ENCODE measurements around the gene CDK2AP2. TPM values are rescaled to one million over a fixed set of nuclear protein-coding genes. Genes with fewer than 3 reads are reported as not detected.
A peak's percentile ranks its signal among the peaks of the same experiment; 100 is the strongest.

CDK2AP2 gene
- total RNA-seq, 1 donor from 2014 or later, result 45.0 TPM

DNA sequence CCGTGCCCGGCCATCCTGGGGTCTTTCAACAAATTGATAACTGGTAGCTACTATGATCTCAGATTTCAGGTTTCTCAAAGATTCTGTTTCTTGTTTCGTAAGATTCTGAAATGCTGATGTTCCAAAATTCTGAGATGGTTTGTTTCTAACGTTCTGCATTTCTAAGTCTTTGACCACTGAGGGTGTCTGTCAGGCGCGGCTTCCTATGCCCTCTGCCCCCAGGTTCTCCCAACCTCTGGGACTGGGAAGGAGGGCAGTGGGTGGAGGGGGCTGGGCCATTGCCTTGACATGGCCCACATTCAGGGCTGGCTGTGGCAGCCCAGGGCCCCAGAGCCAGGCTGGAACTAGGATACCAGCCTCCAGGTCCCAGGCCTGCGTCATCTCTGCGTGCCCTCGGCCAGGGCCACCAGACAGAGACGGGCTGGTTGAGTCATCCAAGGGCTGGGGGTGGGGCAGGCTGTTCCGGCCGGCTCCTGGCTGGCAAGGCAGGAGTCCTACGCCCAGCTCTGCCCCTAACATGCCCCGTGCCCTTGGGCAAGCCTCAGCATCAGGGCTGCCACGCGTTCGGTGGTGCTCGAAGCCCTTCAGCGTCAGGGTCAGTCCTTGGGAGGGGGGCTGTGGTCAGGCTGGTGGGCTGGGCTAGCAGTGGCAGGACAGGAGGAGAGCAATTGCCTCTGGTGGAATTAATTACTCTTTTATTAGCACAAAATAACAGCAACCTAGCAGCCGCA is 44.1 kb downstream of the CDK2AP2 start:
- DNase-seq (ENCODE audit: low read depth) (no peak), FAIRE-seq (no peak)
- Histone ChIP-seq H3K36me3 (ENCODE audit: insufficient read depth, low read length) (no peaks in the 10 kb centered on the region), H3K27ac (ENCODE audit: low read depth, low read length) (no peak overlapping the region), H3K79me2 (ENCODE audit: insufficient read depth, low read length) (peaks cover 9% of the 10 kb centered on the region), H3K9me3 (ENCODE audit: insufficient read depth, low read depth, low read length) (no peaks in the 10 kb centered on the region), H4K20me1 (ENCODE audit: insufficient read depth, low read length) (no peaks in the 10 kb centered on the region), H3K4me2 (ENCODE audit: low read length) (peak overlapping the region; percentile 94), H3K4me1 (ENCODE audit: insufficient read depth, low read length) (peaks cover 16% of the 10 kb centered on the region), H3K9ac (ENCODE audit: low read length) (no peak overlapping the region), H3K4me3 (ENCODE audit: insufficient read depth, low read depth, low read length) (peak overlapping the region; percentile 34), H3K27me3 (ENCODE audit: insufficient read depth, low read length) (peaks cover 2% of the 10 kb centered on the region), H2AFZ (ENCODE audit: low read depth, low read length) (peak overlapping the region; percentile 72)
- Mint-ChIP-seq H3K27ac (ENCODE audit: unreplicated experiment) (peak overlapping the region; percentile 18), H3K4me3 (ENCODE audit: unreplicated experiment) (peak overlapping the region; percentile 77), H3K27me3 (ENCODE audit: low read depth, unreplicated experiment) (no peaks in the 10 kb centered on the region), H3K36me3 (ENCODE audit: low read depth, unreplicated experiment) (peaks cover 5% of the 10 kb centered on the region), H3K4me1 (ENCODE audit: low read depth, unreplicated experiment) (peaks cover 4% of the 10 kb centered on the region), H3K9me3 (ENCODE audit: unreplicated experiment) (no peaks in the 10 kb centered on the region)
- no peak for TF ChIP-seq CTCF (IDR thresholded peaks at IDR 0.05; ENCODE audit: insufficient read depth, low read depth, low read length)
- no peak for TF ChIP-seq EZH2 (IDR thresholded peaks at IDR 0.05; ENCODE audit: insufficient read depth, low read length)

GRCh38 chr11:67463186-67463585 is 44.8 kb downstream of the CDK2AP2 start:
- Histone ChIP-seq H3K4me3 (ENCODE audit: insufficient read depth, low read depth, low read length) (no peak overlapping the region), H3K36me3 (ENCODE audit: insufficient read depth, low read length) (no peaks in the 10 kb centered on the region), H3K4me2 (ENCODE audit: low read length) (no peak overlapping the region), H3K79me2 (ENCODE audit: insufficient read depth, low read length) (peaks cover 4% of the 10 kb centered on the region), H2AFZ (ENCODE audit: low read depth, low read length) (no peak overlapping the region), H4K20me1 (ENCODE audit: insufficient read depth, low read length) (no peaks in the 10 kb centered on the region), H3K27me3 (ENCODE audit: insufficient read depth, low read length) (peaks cover 2% of the 10 kb centered on the region), H3K9me3 (ENCODE audit: insufficient read depth, low read depth, low read length) (no peaks in the 10 kb centered on the region), H3K27ac (ENCODE audit: low read depth, low read length) (no peak overlapping the region), H3K4me1 (ENCODE audit: insufficient read depth, low read length) (peaks cover 11% of the 10 kb centered on the region), H3K9ac (ENCODE audit: low read length) (no peak overlapping the region)
- Mint-ChIP-seq H3K4me1 (ENCODE audit: low read depth, unreplicated experiment) (peaks cover 4% of the 10 kb centered on the region), H3K27ac (ENCODE audit: unreplicated experiment) (no peak overlapping the region), H3K27me3 (ENCODE audit: low read depth, unreplicated experiment) (peaks cover 1% of the 10 kb centered on the region), H3K36me3 (ENCODE audit: low read depth, unreplicated experiment) (peaks cover 5% of the 10 kb centered on the region), H3K9me3 (ENCODE audit: unreplicated experiment) (no peaks in the 10 kb centered on the region), H3K4me3 (ENCODE audit: unreplicated experiment) (no peak overlapping the region)
- no peak for DNase-seq (ENCODE audit: low read depth)
- TF ChIP-seq EZH2 (IDR thresholded peaks at IDR 0.05; ENCODE audit: insufficient read depth, low read length) (no peak), CTCF (IDR thresholded peaks at IDR 0.05; ENCODE audit: insufficient read depth, low read depth, low read length) (no peak)
- no peak for FAIRE-seq

DNA sequence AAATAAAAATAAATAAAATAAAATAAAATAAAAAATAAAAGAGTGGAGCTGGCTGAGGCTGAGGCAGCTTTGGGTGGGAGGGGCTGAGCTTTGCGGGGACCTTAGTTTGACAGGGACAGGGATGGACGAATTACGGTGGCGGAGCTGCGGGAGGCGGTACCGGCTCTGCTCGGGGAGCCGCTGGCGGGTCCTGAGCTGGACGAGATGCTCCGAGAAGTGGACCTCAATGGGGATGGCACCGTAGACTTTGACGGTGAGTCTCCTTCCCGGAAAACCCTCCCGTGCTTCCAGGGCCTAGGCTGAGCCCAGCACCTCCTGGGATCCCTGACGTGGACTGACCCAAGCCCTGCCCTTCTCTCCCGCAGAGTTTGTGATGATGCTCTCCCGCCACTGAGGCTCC is 49.7 kb downstream of the CDK2AP2 start:
- no peak overlapping the region for H3K27ac ChIP-seq (ENCODE audit: low read depth, low read length)
- no peak overlapping the region for H3K4me3 Mint-ChIP-seq (ENCODE audit: unreplicated experiment)

More for the DNA sequence above, 49.7 kb downstream of the CDK2AP2 start:
- H3K4me1 Mint-ChIP-seq (ENCODE audit: low read depth, unreplicated experiment), result no peaks in the 10 kb centered on the region
- no peak overlapping the region for H3K4me3 ChIP-seq (ENCODE audit: insufficient read depth, low read depth, low read length)
- peaks cover 1% of the 10 kb centered on the region for H3K36me3 Mint-ChIP-seq (ENCODE audit: low read depth, unreplicated experiment)
- no peak for FAIRE-seq
- H3K79me2 ChIP-seq (ENCODE audit: insufficient read depth, low read length), result no peaks in the 10 kb centered on the region
- H3K9me3 Mint-ChIP-seq (ENCODE audit: unreplicated experiment), result no peaks in the 10 kb centered on the region
- H4K20me1 ChIP-seq (ENCODE audit: insufficient read depth, low read length), result no peaks in the 10 kb centered on the region
- no peaks in the 10 kb centered on the region for H3K36me3 ChIP-seq (ENCODE audit: insufficient read depth, low read length)
- H3K4me2 ChIP-seq (ENCODE audit: low read length), result no peak overlapping the region
- no peak overlapping the region for H2AFZ ChIP-seq (ENCODE audit: low read depth, low read length)
- H3K9ac ChIP-seq (ENCODE audit: low read length), result no peak overlapping the region
- H3K9me3 ChIP-seq (ENCODE audit: insufficient read depth, low read depth, low read length), result no peaks in the 10 kb centered on the region
- H3K27ac Mint-ChIP-seq (ENCODE audit: unreplicated experiment), result no peak overlapping the region
- peaks cover 2% of the 10 kb centered on the region for H3K27me3 ChIP-seq (ENCODE audit: insufficient read depth, low read length)
- no peak for DNase-seq (ENCODE audit: low read depth)
- H3K27me3 Mint-ChIP-seq (ENCODE audit: low read depth, unreplicated experiment), result peaks cover 8% of the 10 kb centered on the region
- no peak for TF ChIP-seq CTCF (IDR thresholded peaks at IDR 0.05; ENCODE audit: insufficient read depth, low read depth, low read length)
- TF ChIP-seq EZH2 (IDR thresholded peaks at IDR 0.05; ENCODE audit: insufficient read depth, low read length), result no peak
- H3K4me1 ChIP-seq (ENCODE audit: insufficient read depth, low read length), result no peaks in the 10 kb centered on the region

Measured in astrocyte (in vitro differentiated cells and primary cell).